SK-N-SH (cell line): ENCODE measurements around the gene SPINT2. TPM values are rescaled to one million over a fixed set of nuclear protein-coding genes. Genes with fewer than 3 reads are reported as not detected.
A peak's percentile ranks its signal among the peaks of the same experiment; 100 is the strongest.

Experiments used
- CTCF ChIA-PET: fragments of 300-600, 350-600 bp; formaldehyde crosslinking; extraction: SDS; loops from one replicate; lab custom pipeline; 2021; lab: Yijun Ruan, JAX
- POLR2A ChIA-PET: fragments of 350-600 bp; sonication (Branson Sonifier 250); formaldehyde crosslinking; extraction: SDS; loops from one replicate; lab custom pipeline; 2020; ENCODE audit warnings: antibody characterized with exemption, inconsistent platforms; lab: Yijun Ruan, JAX
- DNase-seq: peaks from one replicate; pipeline ENCODE4 v3.0.0; 2012
- H2AFZ ChIP-seq: fragments of 200-600 bp; sonication (generic); 2 replicates; pipeline ENCODE4 v1.8.1; 2016; ENCODE audit warnings: antibody characterized with exemption, mild to moderate bottlenecking, low read depth
- H3F3A ChIP-seq: fragments of 200-600 bp; sonication (generic); replicated peaks from 2 replicates; pipeline ENCODE3; 2016; ENCODE audit warnings: antibody characterized with exemption, mild to moderate bottlenecking; ENCODE audit not compliant: insufficient read depth
- H3K27ac ChIP-seq, 2 experiments: fragments of 200-500 bp in 1 of 2; fragments of 200-600 bp in 1 of 2; sonication (Bioruptor generic) in 1 of 2; sonication (generic), shearing (Covaris generic) in 1 of 2; 2 replicates each; pipeline versions ENCODE4 v1.5.1 to v1.6.1; 2014 to 2016; ENCODE audit warnings: low read depth in 2 of 2, inconsistent platforms in 1 of 2, low read length in 1 of 2, mild to moderate bottlenecking in 1 of 2, mixed read lengths in 1 of 2
- H3K27me3 ChIP-seq: fragments of 200-600 bp; sonication (generic), shearing (Covaris generic); 2 replicates; pipeline ENCODE4 v1.6.1; 2016; ENCODE audit warnings: mixed run types; ENCODE audit not compliant: insufficient read depth
- H3K36me3 ChIP-seq, 2 experiments: fragments of 200-500 bp in 1 of 2; fragments of 200-600 bp in 1 of 2; sonication (Bioruptor generic) in 1 of 2; sonication (generic) in 1 of 2; replicated peaks in 1 of 2; 2 replicates each; pipeline versions ENCODE3 to v1.5.1; 2014 to 2016; ENCODE audit warnings: low read length in 1 of 2, mild to moderate bottlenecking in 1 of 2; ENCODE audit not compliant: insufficient read depth in 2 of 2, control insufficient read depth in 1 of 2
- H3K4me1 ChIP-seq, 2 experiments: fragments of 200-500 bp in 1 of 2; fragments of 200-600 bp in 1 of 2; sonication (Bioruptor generic) in 1 of 2; sonication (generic), shearing (Covaris generic) in 1 of 2; 2 replicates each; pipeline versions ENCODE4 v1.5.1 to v1.6.1; 2014 to 2016; ENCODE audit warnings: low read depth in 1 of 2, low read length in 1 of 2, mixed run types in 1 of 2; ENCODE audit not compliant: insufficient read depth in 2 of 2, control insufficient read depth in 1 of 2
- H3K4me2 ChIP-seq: fragments of 200-600 bp; sonication (generic), shearing (Covaris generic); 2 replicates; pipeline ENCODE4 v1.6.1; 2017; ENCODE audit warnings: mixed run types
- H3K4me3 ChIP-seq, 2 experiments: fragments of 200-500 bp in 1 of 2; fragments of 200-600 bp in 1 of 2; sonication (Bioruptor generic) in 1 of 2; sonication (generic), shearing (Covaris generic) in 1 of 2; 2 replicates each; pipeline versions ENCODE4 v1.5.1 to v1.8.1; 2014 to 2016; ENCODE audit warnings: low read depth in 2 of 2, inconsistent platforms in 1 of 2, low read length in 1 of 2, mild to moderate bottlenecking in 1 of 2, mixed read lengths in 1 of 2, moderate library complexity in 1 of 2
- H3K79me2 ChIP-seq: fragments of 200-600 bp; sonication (generic); 2 replicates; pipeline ENCODE4 v1.8.1; 2017; ENCODE audit warnings: mild to moderate bottlenecking; ENCODE audit not compliant: insufficient read depth
- H3K9ac ChIP-seq: fragments of 200-600 bp; sonication (generic); 2 replicates; pipeline ENCODE4 v1.6.1; 2017; ENCODE audit warnings: mixed run types
- H3K9me2 ChIP-seq: fragments of 200-600 bp; sonication (generic); 2 replicates; pipeline ENCODE4 v1.6.1; 2017; ENCODE audit warnings: mixed run types
- H3K9me3 ChIP-seq: fragments of 200-600 bp; sonication (generic); 2 replicates; pipeline ENCODE4 v1.6.1; 2017; ENCODE audit warnings: mixed run types, mild to moderate bottlenecking, moderate library complexity
- H4K20me1 ChIP-seq: fragments of 200-600 bp; sonication (generic); 2 replicates; pipeline ENCODE4 v1.6.1; 2017; ENCODE audit warnings: mild to moderate bottlenecking, mixed run types; ENCODE audit not compliant: insufficient read depth
- CHD2 ChIP-seq: fragments of 150-350 bp; IDR thresholded peaks from 2 replicates; pipeline ENCODE4 v1.6.1; 2018; ENCODE audit warnings: low read length; ENCODE audit not compliant: partially characterized antibody
- CTCF ChIP-seq: fragments of 200-600 bp; sonication (generic); IDR thresholded peaks from 2 replicates; pipeline ENCODE4 v1.6.1; 2017; ENCODE audit warnings: antibody characterized with exemption, mild to moderate bottlenecking, moderate library complexity
- EZH2phosphoT487 ChIP-seq: fragments of 200-600 bp; sonication (generic); IDR thresholded peaks from 2 replicates; pipeline ENCODE4 v1.6.1; 2017; ENCODE audit warnings: low read depth, mixed run types, mild to moderate bottlenecking, antibody characterized with exemption, moderate library complexity, borderline replicate concordance
- FOSL2 ChIP-seq: IDR thresholded peaks from 2 replicates; pipeline ENCODE4 v1.4.0; 2012; ENCODE audit warnings: low read depth, mild to moderate bottlenecking, moderate library complexity, borderline replicate concordance
- FOXM1 ChIP-seq: IDR thresholded peaks from 2 replicates; pipeline ENCODE4 v1.4.0; 2012; ENCODE audit warnings: low read depth, mild to moderate bottlenecking
- JUND ChIP-seq: IDR thresholded peaks from 2 replicates; pipeline ENCODE4 v1.4.0; 2012
- MAX ChIP-seq: IDR thresholded peaks from 2 replicates; pipeline ENCODE4 v1.4.0; 2012; ENCODE audit warnings: low read depth
- MEF2A ChIP-seq: IDR thresholded peaks from 2 replicates; pipeline ENCODE4 v1.4.0; 2012; ENCODE audit warnings: low read depth, borderline replicate concordance
- NFIC ChIP-seq: IDR thresholded peaks from 2 replicates; pipeline ENCODE4 v1.4.0; 2012; ENCODE audit warnings: borderline replicate concordance
- NRF1 ChIP-seq: IDR thresholded peaks from 2 replicates; pipeline ENCODE4 v1.6.1; 2012; ENCODE audit warnings: low read depth, mild to moderate bottlenecking, low read length
- POLR2AphosphoS5 ChIP-seq: IDR thresholded peaks from 2 replicates; pipeline ENCODE4 v1.6.1; 2012; ENCODE audit warnings: low read depth, low read length
- RAD21 ChIP-seq: IDR thresholded peaks from 2 replicates; pipeline ENCODE4 v1.6.1; 2012; ENCODE audit warnings: mild to moderate bottlenecking, low read length
- RFX5 ChIP-seq: IDR thresholded peaks from 2 replicates; pipeline ENCODE4 v1.6.1; 2012; ENCODE audit warnings: mild to moderate bottlenecking, improper control_type of control experiment, low read length
- SIN3A ChIP-seq: IDR thresholded peaks from 2 replicates; pipeline ENCODE4 v1.6.1; 2012; ENCODE audit warnings: low read depth, mild to moderate bottlenecking, low read length, moderate library complexity, borderline replicate concordance
- TAF1 ChIP-seq: IDR thresholded peaks from 2 replicates; pipeline ENCODE4 v1.6.1; 2012; ENCODE audit warnings: low read depth, mild to moderate bottlenecking, low read length, moderate library complexity, borderline replicate concordance
- USF2 ChIP-seq: fragments of 150-350 bp; IDR thresholded peaks from 2 replicates; pipeline ENCODE4 v1.6.1; 2017; ENCODE audit warnings: antibody characterized with exemption, low read length, low read depth, borderline replicate concordance
- WGBS: methylation state at CpG from one replicate; pipeline ENCODE4 v1.1.6; 2017; ENCODE audit warnings: low lambda C conversion rate; 5-methylcytosine and 5-hydroxymethylcytosine counted together
- polyA plus RNA-seq, 3 experiments: library from polyadenylated mRNA; depleted of rRNA; stranded (reverse); fragments of >200 nt; gene quantifications; 2 replicates each; pipeline ENCODE4 v1.2.3, GENCODE V29; 2012

The SPINT2 gene
- polyA plus RNA-seq, 1 of the 3 experiments (the other 2 are of a cell fraction): 1.0 TPM

- H3K4me3 ChIP-seq: no peak overlapping the region
- H3K79me2 ChIP-seq: no peaks in the 10 kb centered on the region
- no peak overlapping the region for H3K27ac ChIP-seq
- POLR2A ChIA-PET: no interaction called here
- H2AFZ ChIP-seq: peak overlapping the region; percentile 6; the same call in 1 of the 2 replicates
- no peaks in the 10 kb centered on the region for H3K36me3 ChIP-seq
- DNase-seq: no peak
- 49% methylated on average over 3 of the region's 5 CpGs for WGBS
- H3K9me2 ChIP-seq: no peaks in the 10 kb centered on the region
- H3K4me1 ChIP-seq: peaks cover 0 to 3% of the 10 kb centered on the region in 2 experiments; a peak in 1 of 4 replicates
- no peaks in the 10 kb centered on the region for H3K27me3 ChIP-seq
- no peak overlapping the region for H3K4me2 ChIP-seq
- no peaks in the 10 kb centered on the region for H4K20me1 ChIP-seq
- no peak for TF ChIP-seq SIN3A
- CTCF ChIA-PET: interaction anchor here (1.1 to 2.0 kb wide), 6 partner anchors 15 to 132 kb away, joined by 3 to 6 read pairs (median 4); partner anchors contain the start of genes FAM98C and PPP1R14A
- no peaks in the 10 kb centered on the region for H3K9me3 ChIP-seq
- no peak overlapping the region for H3K9ac ChIP-seq
- H3F3A ChIP-seq: no peaks in the 10 kb centered on the region
Measured at GRCh38 chr19:38270587-38271167, 6.3 kb downstream of the SPINT2 start.

- peaks cover 8 to 9% of the 10 kb centered on the region in 2 experiments; a peak in 3 of 4 replicates for H3K4me1 ChIP-seq
- H3K79me2 ChIP-seq: no peaks in the 10 kb centered on the region
- H3F3A ChIP-seq: peaks cover 8% of the 10 kb centered on the region
- H3K36me3 ChIP-seq: no peaks in the 10 kb centered on the region
- no peak overlapping the region for H2AFZ ChIP-seq
- no peak for DNase-seq
- no peaks in the 10 kb centered on the region for H3K9me3 ChIP-seq
- ChIA-PET CTCF (no interaction called here), POLR2A (no interaction called here)
- H3K27ac ChIP-seq: no peak overlapping the region
- H3K9me2 ChIP-seq: no peaks in the 10 kb centered on the region
- H3K4me2 ChIP-seq: no peak overlapping the region
- no peak overlapping the region for H3K4me3 ChIP-seq
- 58% methylated on average over 2 of the region's 2 CpGs for WGBS
- no peaks in the 10 kb centered on the region for H3K27me3 ChIP-seq
- H3K9ac ChIP-seq: no peak overlapping the region
- H4K20me1 ChIP-seq: no peaks in the 10 kb centered on the region
- TF ChIP-seq FOXM1 (no peak), USF2 (no peak), JUND (no peak), NRF1 (no peak), TAF1 (no peak), MAX (no peak), CTCF (no peak), CHD2 (no peak), NFIC (no peak), RAD21 (no peak), POLR2AphosphoS5 (no peak), EZH2phosphoT487 (no peak), FOSL2 (no peak), MEF2A (no peak), RFX5 (no peak)
- TF ChIP-seq, all 33 proteins: peak for 0
Measured at GRCh38 chr19:38273499-38273898, 9.1 kb downstream of the SPINT2 start.
